Stimulated activated CD8-positive, alpha-beta memory T cell treated with anti-CD3 and anti-CD28 coated beads, Interleukin-12 subunit alpha, Interleukin-12 subunit beta, amount 100 ng/mL, for 24 hours (primary cell): ENCODE data around the gene HOXB9.

Source experiments
- DNase-seq: peaks from one replicate; pipeline ENCODE4 v3.0.0-alpha.2; 2020; ENCODE audit errors: extremely low read depth

The HOXB9 gene

GRCh38 chr17:48611681-48612455, 14.3 kb downstream of the HOXB9 start:
- DNase-seq = no peak

GRCh38 chr17:48611213-48611612, 14.9 kb downstream of the HOXB9 start:
- DNase-seq = no peak

GRCh38 chr17:48610282-48611211, 15.6 kb downstream of the HOXB9 start, which contains the start of gene HOXB7:
Gene HOXB7 (minus strand): TSS chr17:48611017. CDS start chr17:48610918, 99 bp downstream.
- no peak for DNase-seq

- no peak for DNase-seq
Measured at GRCh38 chr17:48609759-48610281, 16.3 kb downstream of the HOXB9 start.

- no peak for DNase-seq
Measured at GRCh38 chr17:48609033-48609432, 17.1 kb downstream of the HOXB9 start.

- DNase-seq = no peak
Measured at GRCh38 chr17:48608494-48608834, 17.7 kb downstream of the HOXB9 start.

GRCh38 chr17:48606892-48607614, 19.1 kb downstream of the HOXB9 start:
- no peak for DNase-seq

GRCh38 chr17:48605991-48606891, 19.9 kb downstream of the HOXB9 start:
- no peak for DNase-seq

GRCh38 chr17:48605409-48605919, 20.7 kb downstream of the HOXB9 start:
- no peak for DNase-seq

GRCh38 chr17:48604770-48605329, 21.3 kb downstream of the HOXB9 start, which contains the start of gene HOXB6:
Gene HOXB6 (minus strand): TSS chr17:48604986. CDS start chr17:48598150, 6,836 bp downstream.
- no peak for DNase-seq

GRCh38 chr17:48603959-48604769, 22.0 kb downstream of the HOXB9 start:
- no peak for DNase-seq

GRCh38 chr17:48601539-48602425, 24.4 kb downstream of the HOXB9 start:
- DNase-seq = no peak

GRCh38 chr17:48601207-48601538, 25.0 kb downstream of the HOXB9 start:
- no peak for DNase-seq

GRCh38 chr17:48600244-48601098, 25.7 kb downstream of the HOXB9 start:
- DNase-seq = no peak

GRCh38 chr17:48599354-48599753, 26.8 kb downstream of the HOXB9 start:
- no peak for DNase-seq

- no peak for DNase-seq
Measured at GRCh38 chr17:48598736-48599135, 27.4 kb downstream of the HOXB9 start.
